Cerebellar cortex (tissue), 1 donor: ENCODE results near the gene ZIK1.
A peak's percentile ranks its signal among the peaks of the same experiment; 100 is the strongest.

ENCODE experiments used
- DNase-seq: peaks from one replicate; pipeline ENCODE4 v3.0.0-alpha.2; 2015; ENCODE audit warnings: low spot score

ZIK1 gene

DNA sequence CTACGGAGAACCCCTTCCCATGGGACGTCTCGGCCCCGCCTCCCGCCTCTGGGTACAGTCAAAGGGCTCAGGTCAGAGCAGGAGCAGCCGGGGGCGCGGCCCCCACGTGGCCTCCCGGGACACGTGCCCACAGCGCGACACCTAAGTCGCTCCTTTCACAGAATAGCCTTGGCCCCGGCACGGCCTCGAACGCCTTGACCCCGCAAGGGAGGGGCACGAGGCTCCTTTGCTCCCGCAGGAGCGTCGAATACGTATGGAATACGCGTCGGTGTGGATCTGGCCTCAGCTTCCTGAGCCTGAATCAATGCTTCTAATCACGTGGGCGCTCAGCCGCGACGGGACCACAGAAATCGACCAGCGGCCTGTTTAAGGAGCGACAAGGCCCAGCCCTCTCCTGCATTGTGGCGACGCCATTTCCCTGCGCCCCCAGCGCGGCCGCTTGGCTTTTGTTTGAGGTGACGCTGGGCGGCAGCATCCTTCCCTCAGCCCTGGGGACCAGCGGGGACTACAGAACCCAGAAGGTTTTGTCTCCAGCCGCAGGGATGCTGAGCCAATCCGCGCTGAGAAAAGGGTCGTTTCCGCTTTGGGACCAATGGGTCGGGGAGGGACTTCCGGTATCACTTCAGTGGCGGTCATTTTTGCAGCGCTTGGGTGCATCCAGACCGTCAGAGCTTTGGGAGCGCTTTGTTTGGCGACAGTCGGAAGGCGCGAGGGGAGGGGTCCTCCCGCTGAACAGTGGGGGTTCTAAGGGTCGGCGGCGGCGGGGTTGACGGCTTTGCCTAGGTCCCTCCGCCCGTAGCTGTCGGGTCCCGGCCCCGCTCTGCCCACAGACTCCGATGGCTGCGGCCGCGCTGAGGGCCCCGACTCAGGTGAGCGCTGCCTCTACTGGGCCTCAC is at the start of gene ZIK1:
Gene ZIK1, plus strand, starts transcription at position 625 of the 896 bp plus-strand sequence. Its CDS starts 212 bp downstream, at position 837.
- peak; percentile 98 for DNase-seq

DNA sequence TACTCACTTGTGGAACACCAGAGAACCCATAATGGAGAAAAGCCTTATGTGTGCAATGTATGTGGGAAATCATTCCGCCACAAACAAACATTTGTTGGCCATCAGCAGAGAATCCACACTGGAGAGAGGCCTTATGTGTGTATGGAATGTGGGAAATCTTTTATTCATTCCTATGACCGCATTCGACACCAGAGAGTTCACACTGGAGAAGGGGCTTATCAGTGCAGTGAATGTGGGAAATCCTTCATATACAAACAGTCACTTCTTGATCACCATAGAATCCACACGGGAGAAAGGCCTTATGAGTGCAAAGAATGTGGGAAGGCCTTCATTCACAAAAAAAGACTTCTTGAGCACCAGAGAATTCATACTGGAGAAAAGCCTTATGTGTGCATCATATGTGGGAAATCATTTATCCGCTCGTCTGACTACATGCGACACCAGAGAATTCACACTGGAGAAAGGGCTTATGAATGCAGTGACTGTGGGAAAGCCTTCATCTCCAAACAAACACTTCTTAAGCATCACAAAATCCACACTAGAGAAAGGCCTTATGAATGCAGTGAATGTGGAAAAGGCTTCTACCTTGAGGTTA is 45.9 kb upstream of the ZIK1 start:
- no peak for DNase-seq

GRCh38 chr19:57546513-57546912 is 37.4 kb upstream of the ZIK1 start:
- no peak for DNase-seq

DNA sequence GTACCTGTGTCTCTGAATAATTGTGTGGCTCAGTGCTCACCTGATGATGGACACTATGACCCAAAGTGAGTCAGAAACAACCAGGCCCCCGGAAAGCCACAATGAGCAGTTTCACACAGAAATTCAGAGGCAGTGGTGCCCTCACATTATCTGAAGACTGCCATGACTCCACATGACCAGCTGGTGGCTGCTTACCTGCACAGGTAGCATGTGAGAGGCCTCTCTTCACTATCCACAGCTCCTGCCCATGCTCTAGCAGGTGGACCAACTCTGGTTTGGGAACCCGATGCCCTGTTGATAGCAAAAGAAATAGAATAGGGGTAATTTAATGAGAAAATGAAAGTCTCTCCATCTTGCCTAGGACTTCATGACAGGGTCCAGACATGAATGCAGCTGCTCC is 31.5 kb upstream of the ZIK1 start:
- DNase-seq, result no peak

- DNase-seq, result no peak
Measured at GRCh38 chr19:57557659-57558058, 26.3 kb upstream of the ZIK1 start.

DNA sequence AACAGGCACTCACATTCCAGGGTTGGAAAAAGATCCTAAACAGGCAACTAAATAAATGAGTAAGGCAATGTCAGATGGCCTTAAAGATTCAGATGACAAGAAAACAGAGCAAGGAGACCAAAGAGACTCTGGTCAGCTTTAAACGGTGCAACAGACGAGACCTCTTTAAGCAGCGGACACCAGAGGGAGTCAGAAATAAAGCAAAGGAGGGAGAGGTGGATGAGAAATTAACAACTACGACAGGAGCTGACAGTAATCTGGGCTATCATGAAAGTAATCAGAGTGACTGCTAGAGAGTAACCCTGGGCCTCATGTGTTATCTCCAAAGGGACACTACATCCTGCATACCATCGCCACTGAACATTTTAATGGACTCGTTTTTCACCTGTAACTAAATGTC is 25.4 kb upstream of the ZIK1 start:
- peak; percentile 24 for DNase-seq

DNA sequence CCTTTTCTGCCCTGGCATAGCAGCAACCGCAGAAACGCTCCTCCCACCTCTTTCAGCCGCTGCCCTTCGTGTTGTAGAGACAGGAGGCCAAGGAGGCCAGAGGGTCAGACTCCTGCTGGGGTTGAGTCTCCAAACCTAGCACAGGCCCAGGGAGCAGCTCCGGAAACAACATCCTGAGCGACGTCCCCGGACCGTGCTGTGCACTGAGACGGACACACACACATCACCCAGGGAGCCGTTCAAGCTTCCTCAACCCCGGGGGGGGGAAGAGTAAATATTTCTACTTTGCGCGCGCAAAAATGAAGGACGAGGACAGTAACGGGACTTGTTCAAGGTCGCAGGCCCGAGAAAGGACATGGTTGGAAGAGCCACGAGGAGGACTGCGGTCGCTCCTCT is 24.9 kb upstream of the ZIK1 start:
- peak; percentile 11 for DNase-seq

DNA sequence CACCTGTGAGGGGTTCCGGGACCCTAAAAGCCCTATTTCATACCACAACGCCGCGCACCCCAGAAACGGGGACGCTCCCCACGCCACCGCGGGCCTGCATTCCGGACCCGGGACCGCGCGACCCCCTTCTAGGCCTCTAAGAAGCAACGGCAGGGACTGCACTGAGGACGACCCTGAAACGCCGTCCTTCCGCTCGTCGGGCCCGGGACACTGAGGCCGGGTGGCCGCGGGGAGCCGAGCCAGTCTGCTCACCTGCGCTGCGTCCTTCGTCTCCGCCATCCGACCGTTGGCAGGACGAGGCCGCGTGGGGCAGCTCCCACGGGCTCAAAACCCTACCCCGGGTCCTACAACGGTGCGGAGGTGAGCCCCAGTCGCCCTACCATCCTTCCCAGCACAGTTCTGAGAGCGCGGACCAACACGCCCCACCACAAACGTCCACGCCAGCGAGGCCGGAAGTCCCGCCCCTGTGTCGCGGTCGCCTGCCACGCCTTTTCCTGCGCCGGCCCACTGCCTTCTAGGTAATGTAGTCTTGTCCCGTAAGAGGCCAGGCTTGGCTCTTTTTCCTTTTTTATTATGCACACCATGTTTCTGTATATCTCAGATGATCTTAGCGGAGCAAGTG is 24.4 kb upstream of the ZIK1 start, which contains the start of gene ZNF550:
Gene ZNF550, minus strand, starts transcription at position 460 of the 622 bp plus-strand sequence. Its CDS starts 181 bp downstream, at position 279.
- DNase-seq, result peak; percentile 92

DNA sequence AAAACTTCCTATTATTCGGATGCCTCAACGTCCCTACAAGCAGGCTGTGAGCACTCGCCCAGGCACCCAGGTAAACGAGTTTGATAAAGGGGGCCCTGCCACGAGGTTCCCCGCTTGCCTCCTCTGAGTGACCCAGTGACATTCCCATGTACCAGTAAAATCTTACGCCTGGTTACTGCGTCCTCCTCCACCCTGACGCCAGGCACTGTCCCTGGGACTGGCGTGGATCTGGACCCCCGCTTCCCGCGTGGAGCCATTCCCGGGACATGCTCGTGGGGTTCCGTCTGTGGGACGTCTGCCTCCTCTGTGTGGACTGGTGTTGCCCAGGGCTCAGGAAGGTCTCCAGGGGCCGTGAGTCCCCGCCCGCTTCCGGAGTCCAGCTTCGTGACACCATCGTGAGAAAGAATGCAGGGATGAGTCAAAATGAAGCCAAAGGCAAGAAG is 23.9 kb upstream of the ZIK1 start:
- DNase-seq, result no peak

GRCh38 chr19:57563547-57563946 is 20.4 kb upstream of the ZIK1 start:
- no peak for DNase-seq

- DNase-seq, result no peak
Measured at GRCh38 chr19:57566396-57567265, 17.3 kb upstream of the ZIK1 start.

DNA sequence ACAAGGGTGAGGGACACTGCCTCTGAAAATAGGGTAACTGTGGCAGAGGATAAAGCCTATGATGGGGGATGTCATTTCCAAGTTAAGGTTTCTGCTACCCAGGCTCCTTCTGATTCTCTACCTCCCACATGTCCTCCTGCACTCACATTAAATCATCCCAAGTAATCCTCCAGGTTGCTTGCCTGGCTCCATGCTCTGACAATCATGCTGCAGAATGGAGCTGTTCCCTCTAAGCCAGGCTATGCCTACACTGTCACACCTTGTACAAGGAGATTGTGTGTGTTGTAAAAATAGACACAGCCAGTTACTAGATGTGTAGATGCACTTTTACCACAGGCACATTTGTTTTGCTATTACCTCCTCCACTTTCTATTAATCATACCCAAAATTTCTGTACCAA is 13.2 kb upstream of the ZIK1 start:
- DNase-seq, result no peak

DNA sequence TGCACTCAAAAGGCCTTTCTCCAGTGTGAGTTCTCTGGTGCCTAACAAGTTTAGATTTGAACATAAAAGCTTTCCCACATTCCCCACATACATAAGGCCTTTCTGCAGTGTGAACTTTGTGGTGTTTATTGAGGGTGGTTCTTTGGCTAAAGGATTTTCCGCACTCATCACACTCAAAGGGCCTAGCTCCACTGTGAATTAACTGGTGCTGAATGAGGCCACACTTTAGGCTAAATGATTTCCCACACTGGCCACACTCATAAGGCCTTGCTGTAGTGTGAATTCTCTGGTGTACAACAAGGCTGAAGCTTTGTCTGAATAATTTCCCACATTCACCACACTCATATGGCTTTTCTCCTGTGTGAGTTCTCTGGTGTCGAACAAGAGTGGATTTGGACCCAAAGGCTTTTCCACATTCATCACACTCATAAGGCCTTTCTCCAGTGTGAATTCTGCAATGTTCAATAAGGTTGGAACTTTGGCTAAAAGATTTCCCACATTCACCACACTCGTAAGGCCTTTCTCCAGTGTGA is 11.5 kb upstream of the ZIK1 start:
- no peak for DNase-seq

- DNase-seq, result no peak
Measured at GRCh38 chr19:57576661-57577060, 7.3 kb upstream of the ZIK1 start.

GRCh38 chr19:57578487-57579205 is 5.3 kb upstream of the ZIK1 start, which contains the start of gene ZNF416:
Gene ZNF416, minus strand, starts transcription at chr19:57578911. Its CDS starts 207 bp downstream, at chr19:57578704.
- DNase-seq, result peak; percentile 100

- DNase-seq, result no peak
Measured at GRCh38 chr19:57583104-57583520, 833 bp upstream of the ZIK1 start.

- no peak for DNase-seq
Measured at GRCh38 chr19:57587529-57587928, 3.6 kb downstream of the ZIK1 start.

DNA sequence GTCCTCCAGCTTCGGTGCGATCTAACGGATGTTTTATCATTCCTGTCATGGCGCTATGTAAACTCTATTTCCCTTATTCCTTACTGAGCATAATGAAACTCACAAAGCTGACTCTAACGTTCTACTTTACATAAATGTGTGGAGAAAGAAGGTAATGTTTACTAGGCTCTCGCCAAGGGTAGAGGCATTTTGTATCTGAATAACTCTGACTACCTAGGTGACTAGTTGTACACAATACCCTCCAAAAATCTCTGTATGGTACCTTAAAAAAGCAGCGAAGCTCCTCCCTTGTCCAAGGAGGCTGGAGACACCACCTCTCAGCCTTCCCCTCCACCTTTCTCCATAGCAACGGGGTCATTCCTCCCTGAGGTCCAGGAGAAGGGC is 15.4 kb downstream of the ZIK1 start:
- DNase-seq, result no peak

DNA sequence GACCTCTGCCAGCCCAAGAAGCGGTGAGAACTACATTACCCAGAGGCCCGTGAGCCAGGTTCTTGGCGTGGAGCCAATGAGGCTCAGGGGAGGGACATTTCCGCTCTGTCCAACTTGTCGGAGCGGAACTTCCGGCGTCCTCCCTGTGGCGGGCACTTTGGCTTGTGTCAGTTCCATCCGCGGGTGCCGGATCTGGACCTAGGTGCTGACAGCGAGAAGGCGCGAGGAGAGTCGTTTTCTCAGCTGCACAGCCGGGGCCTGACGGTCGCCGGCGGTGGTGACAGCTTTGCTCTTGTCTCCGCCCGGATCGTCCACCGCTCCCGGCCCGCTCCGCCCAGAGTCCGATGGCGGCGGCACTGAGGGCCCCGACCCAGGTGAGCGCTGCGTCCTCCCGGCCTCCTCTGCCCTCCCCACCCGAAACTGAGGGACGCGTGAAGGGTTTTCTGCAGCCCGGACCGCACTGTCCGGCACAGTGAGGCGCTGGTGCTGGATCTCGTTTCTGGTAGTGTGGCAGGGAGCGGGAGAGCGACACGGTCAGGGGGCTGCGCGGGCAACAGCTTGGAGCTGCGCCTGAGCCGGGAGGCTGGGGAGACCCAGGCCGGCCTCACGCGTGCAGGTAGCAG is 15.9 kb downstream of the ZIK1 start, which contains the start of gene ZNF530:
Gene ZNF530, plus strand, starts transcription at position 125 of the 623 bp plus-strand sequence. CDS start 4,461 bp downstream, outside the sequence.
- peak; percentile 96 for DNase-seq

DNA sequence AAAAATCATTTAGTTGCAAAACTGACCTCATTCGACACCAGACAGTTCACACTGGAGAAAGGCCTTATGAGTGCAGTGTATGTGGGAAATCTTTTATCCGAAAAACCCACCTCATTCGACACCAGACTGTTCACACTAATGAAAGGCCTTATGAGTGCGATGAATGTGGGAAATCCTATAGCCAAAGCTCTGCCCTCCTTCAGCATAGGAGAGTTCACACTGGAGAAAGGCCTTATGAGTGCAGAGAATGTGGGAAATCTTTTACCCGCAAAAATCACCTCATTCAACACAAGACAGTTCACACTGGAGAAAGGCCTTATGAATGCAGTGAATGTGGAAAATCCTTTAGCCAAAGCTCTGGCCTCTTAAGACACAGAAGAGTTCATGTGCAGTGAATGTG is 23.0 kb downstream of the ZIK1 start:
- no peak for DNase-seq
